Prostate gland (tissue), 2 donors: Measurements from ENCODE around the gene ADD1.

Source experiments
- CTCF ChIP-seq, 4 experiments: fragments of 200-600 bp in 2 of 4; fragments of 450-650 bp in 2 of 4; sonication (generic) in 2 of 4; IDR thresholded peaks; 1 replicate in 3 of 4; 2 replicates in 1 of 4; pipeline ENCODE4 v1.5.1; 2016 to 2019; ENCODE audit warnings: antibody characterized with exemption in 4 of 4, mild to moderate bottlenecking in 2 of 4, moderate library complexity in 2 of 4
- POLR2A ChIP-seq: fragments of 450-650 bp; IDR thresholded peaks from one replicate; pipeline ENCODE4 v1.6.1; 2016; ENCODE audit warnings: antibody characterized with exemption, mild to moderate bottlenecking
- POLR2AphosphoS5 ChIP-seq: sonication (generic); formaldehyde crosslinking; IDR thresholded peaks from one replicate; pipeline ENCODE4 v1.6.1; 2017; ENCODE audit warnings: antibody characterized with exemption

- TF ChIP-seq CTCF (IDR thresholded peaks at IDR 0.05) (no peak), POLR2AphosphoS5 (no peak), POLR2A (no peak)
These were observed 90.6 kb downstream of the ADD1 start for GRCh38 chr4:2934077-2934812.
